Measurements from ENCODE around the gene SEC16B. TPM values are rescaled to one million over a fixed set of nuclear protein-coding genes. Genes with fewer than 3 reads are reported as not detected.
A peak's percentile ranks its signal among the peaks of the same experiment; 100 is the strongest.

Gene SEC16B
- total and polyA plus RNA-seq, 9 of the 15 experiments (the other 6 are each of a cell fraction or from before 2014, with no cell fraction given), result not detected

- BruUV-seq (replicated peaks), result no TSS peak
- Histone ChIP-seq H2AFZ (ENCODE audit: low read depth, low read length) (no peak overlapping the region), H3K4me1 (replicated peaks in 1 of 2; ENCODE audit: control insufficient read depth in 2 of 2, insufficient read depth in 2 of 2, low read length in 2 of 2) (no peaks in the 10 kb centered on the region), H3K4me2 (ENCODE audit: insufficient read depth, low read length) (no peak overlapping the region), H4K20me1 (replicated peaks; ENCODE audit: control insufficient read depth, insufficient read depth, low read length) (no peaks in the 10 kb centered on the region), H3K4me3 (no peak overlapping the region), H3K27me3 (ENCODE audit: control insufficient read depth in 2 of 2, insufficient read depth in 2 of 2, low read length in 2 of 2) (no peaks in the 10 kb centered on the region), H3K27ac (ENCODE audit: extremely low read depth, low read depth, low read length) (no peak overlapping the region), H3K79me2 (ENCODE audit: control insufficient read depth, insufficient read depth, low read length) (no peaks in the 10 kb centered on the region), H3K9me1 (ENCODE audit: control insufficient read depth, insufficient read depth, low read length) (no peaks in the 10 kb centered on the region), H3K36me3 (ENCODE audit: control insufficient read depth, insufficient read depth, low read length) (no peaks in the 10 kb centered on the region), H3K9ac (ENCODE audit: insufficient read depth in 1 of 2, low read depth in 2 of 2, low read length in 2 of 2) (no peak overlapping the region), H3K9me3 (replicated peaks; ENCODE audit: control insufficient read depth, insufficient read depth, low read depth, low read length) (no peaks in the 10 kb centered on the region)
- ChIA-PET CTCF (ENCODE audit: low intra/inter-chr PET ratio) (no interaction called here), POLR2A (no interaction called here)
- DNase-seq (ENCODE audit: extremely low read depth in 1 of 4, low spot score in 3 of 4) (no peak), FAIRE-seq (no peak), ATAC-seq (no peak)
- WGBS (ENCODE audit: insufficient coverage, low coverage, missing lambda C conversion rate), result 0% methylated on average over 2 of the region's 2 CpGs
- TF ChIP-seq TBP (optimal IDR thresholded peaks at IDR 0.05; ENCODE audit: low read depth, low read length) (no peak), ZNF347 (CRISPR knock-in tag; IDR thresholded peaks at IDR 0.05; ENCODE audit: low read depth) (no peak), ESRRB (CRISPR knock-in tag; IDR thresholded peaks at IDR 0.05; ENCODE audit: borderline replicate concordance) (no peak), SREBF1 (IDR thresholded peaks at IDR 0.05; ENCODE audit: borderline replicate concordance, low read depth, low read length) (no peak), PCBP1 (IDR thresholded peaks at IDR 0.05; ENCODE audit: low read depth, low read length, poor library complexity, severe bottlenecking) (no peak), STAT5B (CRISPR knock-in tag; IDR thresholded peaks at IDR 0.05) (no peak)
- in situ Hi-C loops (cut with MboI) (no loop called here), intact Hi-C loops (cut with micrococcal nuclease) (no loop called here)
Observed at GRCh38 chr1:178011864-178012503, 42.1 kb upstream of the SEC16B start.

GRCh38 chr1:178011465-178011828 is 41.6 kb upstream of the SEC16B start:
- Histone ChIP-seq H2AFZ (ENCODE audit: low read depth, low read length) (no peak overlapping the region), H3K27ac (ENCODE audit: extremely low read depth, low read depth, low read length) (no peak overlapping the region), H3K9me3 (replicated peaks; ENCODE audit: control insufficient read depth, insufficient read depth, low read depth, low read length) (no peaks in the 10 kb centered on the region), H3K4me3 (no peak overlapping the region), H3K79me2 (ENCODE audit: control insufficient read depth, insufficient read depth, low read length) (no peaks in the 10 kb centered on the region), H4K20me1 (replicated peaks; ENCODE audit: control insufficient read depth, insufficient read depth, low read length) (no peaks in the 10 kb centered on the region), H3K4me1 (replicated peaks in 1 of 2; ENCODE audit: control insufficient read depth in 2 of 2, insufficient read depth in 2 of 2, low read length in 2 of 2) (no peaks in the 10 kb centered on the region), H3K36me3 (ENCODE audit: control insufficient read depth, insufficient read depth, low read length) (no peaks in the 10 kb centered on the region), H3K9me1 (ENCODE audit: control insufficient read depth, insufficient read depth, low read length) (no peaks in the 10 kb centered on the region), H3K9ac (ENCODE audit: insufficient read depth in 1 of 2, low read depth in 2 of 2, low read length in 2 of 2) (no peak overlapping the region), H3K4me2 (ENCODE audit: insufficient read depth, low read length) (no peak overlapping the region), H3K27me3 (ENCODE audit: control insufficient read depth in 2 of 2, insufficient read depth in 2 of 2, low read length in 2 of 2) (no peaks in the 10 kb centered on the region)
- DNase-seq (ENCODE audit: extremely low read depth in 1 of 4, low spot score in 3 of 4) (no peak), FAIRE-seq (no peak), ATAC-seq (no peak)
- POLR2A ChIA-PET, result no interaction called here
- BruUV-seq (replicated peaks), result no TSS peak
- CTCF ChIA-PET (ENCODE audit: low intra/inter-chr PET ratio), result no interaction called here
- in situ Hi-C loops (cut with MboI) (no loop called here), intact Hi-C loops (cut with micrococcal nuclease) (no loop called here)
- 0% methylated on average over 3 of the region's 3 CpGs for WGBS (ENCODE audit: insufficient coverage, low coverage, missing lambda C conversion rate)
- TF ChIP-seq NONO (IDR thresholded peaks at IDR 0.05; ENCODE audit: low read depth in 2 of 2, low read length in 1 of 2) (no peak), CCAR2 (IDR thresholded peaks at IDR 0.05; ENCODE audit: low read depth, low read length) (no peak), FOSL1 (tag; conservative IDR thresholded peaks at IDR 0.05) (peak; percentile 53), PKNOX1 (IDR thresholded peaks at IDR 0.05) (peak; percentile 66)

All from K562 (cell line).